NOMO-1 treated with dmso at 0.1 percent for 144 hours (cell line): ENCODE measurements around the gene IRF7.
"Not testable (repeated sequence)": the region's sequence is repeated elsewhere in the genome, so short reads cannot be mapped to it uniquely, and the experiment has no call there.

Experiments
- DNase-seq: peaks from one replicate; lab custom pipeline; 2025; ENCODE audit not compliant: unreplicated experiment; lab: John Stamatoyannopoulos, UW

The IRF7 gene

GRCh38 chr11:615504-616319, at the start of gene IRF7:
Gene IRF7, minus strand, starts transcription at chr11:615950. Its CDS starts 586 bp downstream, at chr11:615364.
- DNase-seq = peak; percentile 99

GRCh38 chr11:665062-665703, 49.4 kb upstream of the IRF7 start:
- no peak for DNase-seq

- no peak for DNase-seq
Observed at GRCh38 chr11:662689-663274, 47.0 kb upstream of the IRF7 start.

- no peak for DNase-seq
Observed at GRCh38 chr11:660681-661444, 45.1 kb upstream of the IRF7 start.

- DNase-seq = no peak
Observed at GRCh38 chr11:660281-660680, 44.5 kb upstream of the IRF7 start.

- no peak for DNase-seq
Observed at GRCh38 chr11:659532-660085, 43.9 kb upstream of the IRF7 start.

- DNase-seq = no peak
Observed at GRCh38 chr11:657691-658126, 42.0 kb upstream of the IRF7 start.

GRCh38 chr11:656866-657265, 41.1 kb upstream of the IRF7 start:
- no peak for DNase-seq

GRCh38 chr11:656426-656825, 40.7 kb upstream of the IRF7 start:
- no peak for DNase-seq

GRCh38 chr11:655036-655726, 39.4 kb upstream of the IRF7 start:
- DNase-seq = no peak

GRCh38 chr11:654444-654843, 38.7 kb upstream of the IRF7 start:
- not testable (repeated sequence) for DNase-seq

- no peak for DNase-seq
Observed at GRCh38 chr11:653837-654236, 38.1 kb upstream of the IRF7 start.

- not testable (repeated sequence) for DNase-seq
Observed at GRCh38 chr11:653136-653535, 37.4 kb upstream of the IRF7 start.

- DNase-seq = no peak
Observed at GRCh38 chr11:650482-650881, 34.7 kb upstream of the IRF7 start.

GRCh38 chr11:647672-648158, 32.0 kb upstream of the IRF7 start:
- not testable (repeated sequence) for DNase-seq

GRCh38 chr11:646214-646613, 30.5 kb upstream of the IRF7 start:
- no peak for DNase-seq

- DNase-seq = no peak
Observed at GRCh38 chr11:645536-645935, 29.8 kb upstream of the IRF7 start.

GRCh38 chr11:643849-644738, 28.3 kb upstream of the IRF7 start:
- no peak for DNase-seq

- no peak for DNase-seq
Observed at GRCh38 chr11:643366-643765, 27.6 kb upstream of the IRF7 start.
